ENCODE measurements around the gene SFT2D1.
"Not testable (repeated sequence)": the region's sequence is repeated elsewhere in the genome, so short reads cannot be mapped to it uniquely, and the experiment has no call there.

- not testable (repeated sequence) for TF ChIP-seq CTCF, POLR2A (IDR thresholded peaks at IDR 0.05)
These were observed 20.1 kb upstream of the SFT2D1 start for GRCh38 chr6:166362427-166362826.

Measured in body of pancreas (tissue), 4 donors.